Upper lobe of left lung (tissue), 4 donors: Measurements from ENCODE around the gene SGTA.

Experiments
- CTCF ChIP-seq, 6 experiments: fragments of 450-650 bp in 4 of 6; fragments of 200-600 bp in 2 of 6; sonication (generic) in 2 of 6; IDR thresholded peaks; one replicate each; pipeline ENCODE4 v1.5.1; 2016 to 2019; ENCODE audit warnings: antibody characterized with exemption in 6 of 6
- EP300 ChIP-seq, 4 donors: sonication (generic); formaldehyde crosslinking; IDR thresholded peaks; one replicate each; pipeline ENCODE4 v1.5.1; 2017; ENCODE audit warnings: antibody characterized with exemption in 4 of 4, control low read depth in 2 of 4
- POLR2A ChIP-seq, 4 donors: fragments of 450-650 bp; IDR thresholded peaks; one replicate each; pipeline ENCODE4 v1.5.1; 2016 to 2017; ENCODE audit warnings: antibody characterized with exemption in 4 of 4, mild to moderate bottlenecking in 2 of 4
- POLR2AphosphoS5 ChIP-seq, 2 donors: sonication (generic); formaldehyde crosslinking; IDR thresholded peaks; one replicate each; pipeline ENCODE4 v1.5.1; 2017; ENCODE audit warnings: antibody characterized with exemption in 2 of 2

- TF ChIP-seq CTCF (IDR thresholded peaks at IDR 0.05) (no peak), POLR2A (IDR thresholded peaks at IDR 0.05) (no peak), POLR2AphosphoS5 (IDR thresholded peaks at IDR 0.05) (no peak), EP300 (IDR thresholded peaks at IDR 0.05) (no peak)
Measured at GRCh38 chr19:2813235-2814160, 30.4 kb upstream of the SGTA start.
